HG03280 (cell line): ENCODE results near the gene SIRT6.
"Not testable (repeated sequence)": the region's sequence is repeated elsewhere in the genome, so short reads cannot be mapped to it uniquely, and the experiment has no call there.

Source experiments
- ATAC-seq: cut with Tn5 transposase; IDR thresholded peaks from one replicate; pipeline ENCODE4 v1.9.1; 2021; ENCODE audit warnings: mild to moderate bottlenecking, moderate library complexity; ENCODE audit not compliant: unreplicated experiment

SIRT6 gene

DNA sequence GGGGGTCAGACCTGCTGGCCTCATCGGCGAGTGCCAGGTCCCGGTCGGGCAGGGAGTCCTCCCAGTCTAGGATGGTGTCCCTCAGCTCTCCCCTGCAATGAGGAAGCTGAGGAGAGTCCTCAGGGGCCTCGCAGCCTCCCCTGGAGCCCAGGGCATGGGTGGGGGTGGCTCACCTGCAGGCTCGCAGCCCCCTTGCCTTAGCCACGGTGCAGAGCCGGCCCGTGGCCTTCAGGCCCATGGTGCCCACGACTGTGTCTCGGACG is 6.8 kb downstream of the SIRT6 start:
- no peak for ATAC-seq

DNA sequence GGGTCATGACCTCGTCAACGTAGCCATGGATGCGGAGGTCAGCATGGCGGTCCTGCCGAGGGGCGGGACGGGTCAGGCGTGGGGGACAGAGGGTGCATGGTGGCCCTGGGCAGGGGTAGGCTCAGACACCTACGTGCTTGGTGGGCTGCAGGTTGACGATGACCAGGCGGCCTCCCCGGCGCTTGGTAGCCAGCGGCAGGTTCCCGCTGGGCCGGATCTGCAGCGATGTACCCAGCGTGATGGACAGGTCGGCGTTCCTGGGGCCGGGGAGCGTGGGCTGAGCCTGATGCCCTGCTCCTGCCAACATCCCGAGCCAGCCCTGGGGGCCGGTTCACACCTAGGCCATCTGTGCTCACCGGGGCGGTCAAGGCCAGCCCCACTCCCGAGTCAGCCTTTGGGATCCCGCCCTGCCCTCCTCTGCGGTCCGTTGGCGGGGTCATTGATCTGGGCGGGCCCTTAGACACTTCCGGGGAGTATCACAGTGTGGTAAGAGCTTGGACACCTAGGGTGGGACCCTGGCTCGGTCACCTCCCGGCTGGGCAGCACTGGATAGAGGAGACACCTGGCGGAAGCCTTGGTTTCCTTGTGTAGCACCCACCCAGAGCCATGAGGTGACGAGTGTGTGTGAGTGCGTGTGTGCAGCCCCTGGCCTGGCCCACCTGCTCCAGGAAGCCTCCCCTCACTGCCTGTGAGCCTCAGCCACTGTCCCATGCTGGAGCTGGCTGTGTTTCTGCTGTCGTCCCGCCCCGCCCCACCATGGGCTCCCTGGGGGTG is 7.3 kb downstream of the SIRT6 start:
- ATAC-seq, result no peak

DNA sequence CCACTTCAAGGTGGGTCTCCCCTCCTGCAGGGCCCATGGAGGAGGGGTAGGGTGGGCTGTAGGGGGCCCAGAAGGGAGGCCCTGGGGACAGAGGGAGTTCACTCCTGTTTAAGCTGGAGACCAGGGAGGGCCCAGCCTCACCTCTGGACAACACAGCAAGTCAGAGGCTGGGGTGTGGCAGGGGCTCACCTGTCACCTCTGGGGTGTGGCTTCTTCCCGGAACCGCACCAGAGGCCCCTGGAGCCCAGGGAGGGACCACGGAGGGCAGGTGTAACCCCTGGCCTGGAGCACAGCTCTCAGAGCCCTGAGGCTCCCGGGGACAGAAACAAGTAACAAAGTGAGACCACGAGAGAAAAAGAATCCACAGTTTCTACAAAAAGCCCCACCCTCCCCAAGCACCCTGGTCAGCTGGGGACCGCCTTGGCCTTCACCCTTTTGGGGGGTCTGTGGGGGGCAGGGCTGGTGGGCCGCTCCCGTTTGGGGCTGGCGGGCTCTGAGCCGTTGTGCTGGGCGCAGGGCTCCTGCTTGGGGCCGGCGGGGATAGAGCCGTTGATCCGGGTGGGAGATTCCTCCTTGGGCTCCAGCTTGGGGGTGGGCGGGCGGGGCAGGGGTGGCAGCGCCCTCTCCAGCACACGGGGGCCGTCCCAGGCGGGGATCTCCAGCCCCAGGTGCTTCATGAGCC is 8.0 kb downstream of the SIRT6 start:
- no peak for ATAC-seq

DNA sequence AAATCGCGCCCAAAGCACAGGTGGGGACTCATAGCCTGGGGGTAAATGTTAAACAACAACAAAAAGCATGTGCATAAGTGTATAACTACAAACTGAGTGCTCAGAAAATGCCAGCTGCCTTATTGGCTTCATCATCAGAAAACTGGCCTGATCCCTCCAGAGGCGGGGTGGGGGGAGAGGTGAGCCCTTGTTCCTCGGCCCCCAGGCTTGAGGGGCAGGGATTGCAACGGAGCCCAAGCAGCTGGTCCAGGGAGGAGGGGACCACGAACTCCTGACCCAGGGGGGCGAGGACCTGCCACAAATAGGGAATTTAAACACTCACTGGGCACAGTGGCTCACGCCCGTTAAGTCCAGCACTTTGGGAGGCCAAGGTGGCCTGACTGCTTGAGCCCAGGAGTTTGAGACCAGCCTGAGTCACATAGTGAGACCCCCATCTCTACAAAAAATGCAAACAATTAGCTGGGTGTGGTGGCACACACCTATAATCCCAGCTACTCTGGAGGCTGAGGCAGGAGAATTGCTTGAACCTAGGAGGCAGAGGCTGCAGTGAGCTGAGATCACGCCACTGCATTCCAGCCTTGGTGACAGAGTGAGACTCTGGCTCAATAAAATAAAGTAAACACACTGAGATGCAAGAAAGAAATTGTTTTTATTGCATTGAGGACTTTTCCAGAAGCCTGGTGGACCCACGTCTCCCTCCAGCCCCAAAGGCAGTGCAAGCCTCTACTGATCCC is 8.7 kb downstream of the SIRT6 start:
- ATAC-seq, result no peak

DNA sequence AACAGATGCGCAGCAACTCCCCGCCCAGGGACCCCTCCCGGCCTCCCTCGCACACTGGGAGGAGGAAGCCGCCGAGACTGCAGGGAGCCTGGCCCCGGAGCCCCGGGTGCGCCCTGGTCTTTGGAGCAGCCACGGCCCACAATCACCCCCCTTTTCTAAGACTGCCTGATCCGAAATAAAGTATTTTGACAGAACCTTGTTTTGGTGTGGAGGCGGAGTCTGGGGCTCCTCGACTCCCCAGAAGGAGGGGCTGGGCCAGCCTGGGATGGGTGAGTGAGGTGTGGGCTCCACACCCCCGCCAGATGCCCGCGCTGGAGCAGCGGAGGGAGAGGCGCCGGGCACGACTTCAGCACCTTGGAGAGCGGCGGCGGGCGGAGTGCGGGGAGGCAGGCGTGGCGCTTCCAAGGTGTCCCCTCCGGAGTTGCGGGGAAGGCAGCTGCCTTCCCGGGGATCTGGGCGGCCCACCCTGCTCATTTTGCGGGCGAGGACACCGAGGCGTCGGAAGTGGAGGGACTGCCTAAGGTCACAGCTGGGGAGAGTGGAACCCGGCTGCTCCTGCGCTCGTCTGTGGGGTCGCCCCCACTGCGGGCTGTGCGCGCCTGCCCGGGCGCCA is 9.4 kb downstream of the SIRT6 start:
- ATAC-seq, result no peak

DNA sequence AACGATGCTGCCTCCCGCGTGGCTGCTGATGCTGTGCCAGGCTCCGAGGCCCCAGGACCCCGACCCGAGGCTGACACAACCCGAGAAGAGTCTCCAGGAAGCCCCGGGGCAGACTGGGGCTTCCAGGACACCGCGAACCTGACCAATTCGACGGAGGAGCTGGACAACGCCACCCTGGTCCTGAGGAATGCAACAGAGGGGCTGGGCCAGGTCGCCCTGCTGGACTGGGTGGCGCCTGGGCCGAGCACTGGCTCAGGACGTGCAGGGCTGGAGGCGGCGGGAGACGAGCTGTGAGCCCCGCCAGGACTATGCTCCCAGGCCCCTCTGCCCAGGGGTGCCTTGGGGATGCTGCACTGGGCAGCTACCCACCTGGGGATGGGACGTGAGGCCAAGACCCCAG is 10.7 kb downstream of the SIRT6 start:
- ATAC-seq, result no peak

DNA sequence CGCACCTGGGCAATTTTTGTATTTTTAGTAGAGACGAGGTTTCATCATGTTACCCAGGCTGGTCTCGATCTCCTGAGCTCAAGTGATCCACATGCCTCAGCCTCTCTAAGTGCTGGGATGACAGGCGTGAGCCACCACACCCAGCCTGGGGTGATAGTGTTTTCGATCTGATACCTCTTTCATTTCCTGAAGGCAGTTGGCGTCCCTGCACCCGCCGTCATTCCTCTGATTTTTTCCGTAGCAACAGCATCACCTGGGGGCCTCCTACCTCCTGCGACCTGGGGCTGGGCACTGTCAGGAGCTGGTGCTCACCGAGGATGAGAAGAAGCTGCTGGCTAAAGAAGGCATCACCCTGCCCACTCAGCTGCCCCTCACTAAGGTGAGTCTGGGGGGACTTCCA is 18.1 kb downstream of the SIRT6 start:
- ATAC-seq, result no peak

DNA sequence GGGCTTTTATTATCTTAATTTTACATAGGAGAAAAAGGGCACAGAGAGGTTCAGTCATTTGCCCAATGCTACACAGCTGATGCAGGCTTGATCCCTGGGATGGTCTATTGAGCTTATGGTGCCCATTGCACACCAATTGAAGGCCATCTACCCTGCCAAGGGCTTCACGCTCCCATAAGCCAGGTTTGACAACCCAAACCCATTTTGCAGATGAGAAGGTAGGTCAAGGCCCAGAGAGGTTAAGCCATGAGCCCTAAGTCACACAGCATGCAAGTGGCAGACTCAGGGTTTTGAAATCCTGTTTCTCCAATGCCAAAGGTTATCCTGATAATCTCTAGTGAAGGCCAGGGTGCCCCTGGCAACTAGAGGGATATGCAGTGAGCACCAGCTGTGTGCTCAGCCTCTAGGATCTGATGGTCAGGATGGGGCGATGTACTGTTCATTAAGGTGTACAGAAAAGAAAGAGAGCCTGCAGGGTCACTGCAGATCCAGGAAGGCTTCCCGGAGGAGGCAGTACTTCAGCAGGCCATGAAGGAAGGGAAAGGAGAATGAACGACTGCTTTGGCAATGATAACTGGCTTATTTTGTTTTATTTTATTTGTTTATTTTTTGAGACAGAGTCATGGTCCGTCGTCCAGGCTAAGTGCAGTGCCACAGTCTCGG is 20.8 kb downstream of the SIRT6 start:
- no peak for ATAC-seq

DNA sequence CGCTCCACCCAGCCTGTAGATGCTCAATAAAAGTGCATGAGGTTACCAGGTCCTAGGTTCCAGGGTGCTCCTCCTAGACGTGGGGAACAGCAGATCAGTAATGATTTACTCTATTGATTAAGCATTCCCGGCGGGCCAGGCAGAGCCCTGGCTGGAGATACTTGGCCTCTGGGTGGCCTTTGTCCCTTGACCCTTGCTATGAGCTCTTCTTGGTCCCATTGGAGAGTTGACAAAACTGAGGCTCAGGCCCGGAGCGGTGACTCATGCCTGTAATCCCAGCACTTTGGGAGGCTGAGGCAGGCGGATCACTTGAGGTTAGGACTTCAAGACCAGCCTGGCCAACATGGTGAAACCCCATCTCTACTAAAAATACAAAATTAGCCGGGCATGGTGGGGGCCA is 24.4 kb downstream of the SIRT6 start:
- ATAC-seq, result not testable (repeated sequence)

DNA sequence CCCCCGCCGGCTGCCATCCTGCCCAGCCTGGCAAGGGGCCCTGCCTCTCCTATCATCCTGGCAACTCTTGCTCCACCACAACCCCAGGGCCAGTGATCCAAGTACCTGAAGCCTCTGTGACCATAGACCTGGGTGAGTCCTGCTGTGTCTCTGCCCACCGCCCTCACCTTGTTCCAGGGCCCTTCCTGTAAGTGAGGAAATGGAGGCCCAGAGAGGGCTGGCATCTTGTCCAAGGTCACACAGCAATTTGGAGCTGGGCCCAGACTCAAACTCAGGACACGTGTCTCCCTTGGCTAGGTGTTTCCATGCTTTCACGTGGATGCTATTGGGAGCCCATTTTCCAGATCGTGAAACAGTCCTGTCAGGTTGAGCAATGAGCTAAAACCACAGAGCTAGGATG is 25.2 kb downstream of the SIRT6 start:
- ATAC-seq, result no peak

DNA sequence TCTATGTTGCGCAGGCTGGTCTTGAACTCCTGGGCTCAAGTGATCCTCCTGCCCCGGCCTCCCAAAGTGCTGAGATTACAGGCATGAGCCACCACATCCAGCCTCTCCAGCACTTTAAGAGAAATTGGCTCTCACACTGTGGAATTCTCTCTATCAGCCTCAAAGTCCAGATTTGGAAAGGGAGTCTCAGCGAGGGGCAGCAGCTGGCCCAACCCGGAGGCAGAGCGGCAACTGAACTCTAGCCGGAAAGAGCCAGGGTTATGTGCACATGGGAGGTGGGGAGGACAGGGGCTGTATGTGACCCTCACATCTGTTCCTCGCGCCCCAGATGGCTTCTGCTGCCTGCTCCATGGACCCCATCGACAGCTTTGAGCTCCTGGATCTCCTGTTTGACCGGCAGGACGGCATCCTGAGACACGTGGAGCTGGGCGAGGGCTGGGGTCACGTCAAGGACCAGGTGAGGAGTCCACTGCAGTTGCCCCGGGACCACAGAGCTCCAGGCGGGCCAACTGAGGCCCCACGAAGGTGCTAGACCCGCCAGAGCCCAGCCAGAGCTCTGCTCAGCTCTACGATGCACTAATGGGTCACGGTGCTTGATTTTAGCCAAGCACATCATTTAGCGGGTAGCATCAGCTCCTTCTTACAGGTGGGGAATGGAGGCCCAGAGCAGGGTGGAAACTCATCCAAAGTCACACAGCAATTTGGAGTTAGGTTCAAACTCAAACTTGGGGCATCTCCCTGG is 27.6 kb downstream of the SIRT6 start:
- ATAC-seq, result no peak

DNA sequence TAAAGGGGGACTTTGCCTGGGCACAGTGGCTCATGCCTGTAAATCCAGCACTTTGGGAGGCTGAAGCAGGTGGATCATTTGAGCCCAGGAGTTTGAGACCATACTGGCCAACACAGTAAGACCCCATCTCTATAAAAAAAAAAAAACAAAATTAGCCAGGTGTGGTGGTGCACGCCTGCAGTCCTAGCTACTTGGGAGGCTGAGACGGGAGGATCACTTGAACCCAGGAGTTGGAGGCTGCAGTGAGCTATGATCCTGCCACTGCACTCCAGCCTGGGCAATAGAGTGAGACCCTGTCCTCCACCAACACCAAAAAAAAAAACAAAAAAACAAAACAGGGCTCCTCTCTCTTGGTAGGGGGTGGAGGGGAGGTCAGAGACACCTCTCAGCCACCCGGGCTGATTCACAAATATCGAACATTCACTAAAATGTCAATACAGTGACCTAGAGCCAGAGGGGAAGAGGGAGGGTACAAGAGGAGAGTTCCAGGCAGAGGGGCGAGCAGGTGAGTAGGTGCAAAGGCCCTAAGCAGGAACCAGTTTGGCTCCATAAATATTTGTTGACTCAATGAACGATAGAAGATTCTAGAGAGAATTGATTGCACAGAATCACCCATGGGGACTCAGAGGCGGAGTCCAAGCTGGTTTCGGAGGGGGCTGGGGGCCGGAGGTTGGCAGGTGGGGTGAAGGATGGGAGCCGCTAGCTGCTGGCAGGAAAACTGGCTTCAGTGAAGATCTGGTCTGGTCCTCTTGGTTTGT is 29.9 kb downstream of the SIRT6 start:
- no peak for ATAC-seq

DNA sequence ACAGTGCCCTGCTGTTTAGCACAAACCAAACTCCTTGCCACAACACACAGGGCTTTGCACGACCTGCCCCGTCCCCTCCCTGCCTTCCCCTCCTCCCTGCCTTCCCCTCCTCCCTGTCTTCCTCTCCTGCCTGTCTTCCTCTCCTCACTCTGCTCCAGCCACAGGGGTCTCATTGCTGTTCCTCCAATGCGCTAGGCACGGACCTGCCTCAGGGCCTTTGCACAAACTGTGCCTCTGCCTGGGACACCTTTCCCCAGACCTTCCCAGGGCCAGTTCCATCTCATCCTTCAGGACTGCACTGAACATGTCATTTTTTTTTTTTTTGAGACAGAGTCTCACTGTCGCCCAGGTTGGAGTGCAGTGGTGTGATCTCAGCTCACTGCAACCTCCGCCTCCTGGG is 30.7 kb downstream of the SIRT6 start:
- ATAC-seq, result no peak

DNA sequence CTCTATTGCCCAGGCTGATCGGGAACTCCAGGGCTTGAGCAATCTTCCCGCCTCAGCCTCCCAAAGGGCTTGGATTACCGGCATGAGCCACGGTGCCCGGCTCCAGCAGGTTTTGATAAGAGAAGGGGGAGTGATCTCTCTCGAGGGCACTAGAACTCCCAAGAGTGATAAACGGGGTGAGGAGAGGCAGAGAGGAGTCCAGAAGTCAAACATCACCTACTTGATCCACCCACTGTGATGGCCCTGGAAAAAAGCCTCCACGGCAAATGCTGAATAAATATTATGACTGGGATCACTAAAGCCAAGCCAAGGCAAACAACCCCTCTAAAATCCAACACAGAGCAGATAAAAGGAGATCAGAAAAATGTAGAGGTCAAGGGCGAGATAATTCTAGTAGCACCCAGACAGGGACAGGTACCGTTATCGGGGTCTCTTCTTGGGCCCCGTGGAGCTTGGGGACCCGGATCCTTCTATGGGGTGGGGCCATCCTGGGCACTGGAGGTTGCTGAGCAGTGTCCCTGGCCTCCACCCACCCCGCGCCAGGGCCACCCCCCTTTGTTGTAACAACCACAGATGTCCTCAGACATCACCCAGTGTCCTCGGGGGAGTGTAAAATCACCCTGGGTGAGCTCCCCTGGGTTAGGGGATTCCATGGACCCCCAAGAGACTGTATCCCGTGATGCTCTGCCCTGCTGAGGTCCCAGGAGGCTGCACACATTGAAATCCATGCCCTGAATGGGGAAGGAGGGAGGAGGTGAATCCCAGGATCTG is 32.7 kb downstream of the SIRT6 start:
- no peak for ATAC-seq

DNA sequence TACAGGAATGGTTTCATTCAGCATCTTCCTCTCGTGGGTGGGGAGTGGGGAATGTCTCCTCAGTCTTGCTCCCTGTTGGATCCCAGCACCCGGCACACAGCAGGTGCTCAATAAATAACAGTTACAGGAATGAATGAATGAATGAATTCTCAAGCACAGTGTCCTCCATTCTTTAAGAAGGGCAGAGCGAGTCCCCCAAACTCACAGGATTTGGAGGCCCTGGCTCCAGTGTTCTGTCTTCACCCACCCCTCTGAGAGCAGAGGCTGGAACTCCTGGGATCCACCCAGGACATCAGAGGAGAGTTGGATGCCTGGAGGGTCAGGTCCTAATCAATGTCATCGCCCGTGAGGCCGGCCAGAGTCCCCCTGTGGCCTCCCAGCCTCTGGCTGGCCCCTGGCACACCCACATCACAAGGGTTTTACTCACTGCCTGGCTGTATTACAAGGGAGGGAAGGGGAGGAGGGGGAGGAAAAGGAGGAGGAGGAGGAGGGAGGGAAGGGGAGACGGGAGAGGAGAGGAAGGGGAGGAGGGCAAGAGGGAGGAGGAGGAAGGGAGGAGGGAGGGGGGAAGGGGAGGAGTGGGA is 37.6 kb downstream of the SIRT6 start:
- no peak for ATAC-seq

DNA sequence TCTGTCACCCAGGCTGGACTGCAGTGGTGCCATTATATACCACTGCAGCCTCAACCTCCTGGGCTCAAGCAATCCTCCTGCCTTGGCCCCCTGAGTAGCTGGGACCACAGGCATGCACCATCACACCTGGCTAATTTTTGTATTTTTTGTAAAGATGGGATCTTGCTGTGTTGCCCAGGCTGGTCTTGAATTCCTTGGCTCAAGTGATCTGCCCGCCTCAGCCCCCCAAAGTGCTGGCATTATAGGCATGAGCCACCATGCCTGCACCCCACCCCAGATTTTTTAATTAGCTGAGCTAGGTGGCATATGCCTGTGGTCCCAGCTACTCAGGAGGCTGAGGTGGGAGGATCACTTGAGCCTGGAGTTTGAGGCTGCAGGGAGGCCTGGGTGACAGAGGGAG is 39.4 kb downstream of the SIRT6 start:
- not testable (repeated sequence) for ATAC-seq

DNA sequence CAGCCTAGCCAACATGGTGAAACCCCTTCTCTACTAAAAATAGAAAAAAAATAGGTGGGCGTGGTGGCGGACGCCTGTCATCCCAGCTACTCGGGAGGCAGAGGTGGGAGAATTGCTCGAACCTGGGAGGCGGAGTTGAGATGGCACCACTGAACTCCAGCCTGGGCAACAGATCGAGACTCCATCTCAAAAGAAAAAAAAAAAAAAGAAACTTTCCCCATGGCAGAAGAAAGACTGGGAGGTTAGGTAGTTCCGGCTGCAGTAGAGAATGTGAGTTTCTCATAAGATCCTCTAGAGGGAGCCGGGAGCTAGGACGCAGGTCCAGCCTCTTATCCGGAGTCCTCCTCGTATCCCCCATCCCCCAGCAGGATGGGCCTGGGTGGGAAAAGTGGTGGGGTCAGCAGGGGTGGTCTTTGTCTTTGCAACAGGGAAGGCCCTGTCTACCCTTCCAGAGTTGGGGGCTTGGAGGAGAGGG is 42.1 kb downstream of the SIRT6 start:
- ATAC-seq, result no peak

DNA sequence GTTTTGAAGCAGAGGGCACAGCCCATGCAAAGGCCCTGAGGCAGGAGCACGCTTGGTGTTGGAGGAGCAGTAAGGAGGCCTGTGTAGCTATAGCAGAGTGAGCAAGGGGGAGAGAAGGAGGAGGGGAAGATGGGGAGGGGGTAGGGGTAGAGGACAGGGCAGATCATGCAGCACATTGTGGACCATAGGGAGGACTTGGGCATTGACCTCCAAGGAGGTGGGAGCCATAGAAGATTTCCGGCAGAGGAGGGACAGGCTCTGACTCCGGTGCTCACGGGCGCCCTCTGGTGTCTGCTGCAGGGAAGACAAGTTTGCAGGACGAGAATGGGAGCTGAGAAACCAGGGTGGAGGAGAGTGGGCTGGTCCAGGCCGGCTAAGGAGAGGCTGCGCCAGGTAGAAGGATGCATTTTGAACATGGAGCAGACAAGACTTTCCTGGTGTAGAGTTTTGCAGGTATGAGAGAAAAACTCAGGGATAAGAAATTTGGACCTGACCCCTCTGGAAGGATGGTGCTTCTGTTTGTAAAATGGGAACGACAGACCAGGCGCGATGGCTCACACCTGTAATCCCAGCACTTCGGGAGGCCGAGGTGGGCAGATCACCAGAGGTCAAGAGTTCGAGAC is 42.6 kb downstream of the SIRT6 start:
- no peak for ATAC-seq
